ENCODE measurements around the gene MATCAP1. TPM values are rescaled to one million over a fixed set of nuclear protein-coding genes. Genes with fewer than 3 reads are reported as not detected.

MATCAP1 gene
- total and polyA plus RNA-seq, 10 of the 15 experiments (the other 5 are each of a cell fraction or from before 2014, with no cell fraction given), result 2.8 to 25.8 (median 8.6) TPM

- TF ChIP-seq BACH1 (IDR thresholded peaks at IDR 0.05; ENCODE audit: borderline replicate concordance) (no peak), DPF2 (IDR thresholded peaks at IDR 0.05) (no peak), FOXK2 (IDR thresholded peaks at IDR 0.05) (no peak)
Measured at GRCh38 chr16:67188798-67189197, 5.0 kb upstream of the MATCAP1 start (continued).

DNA sequence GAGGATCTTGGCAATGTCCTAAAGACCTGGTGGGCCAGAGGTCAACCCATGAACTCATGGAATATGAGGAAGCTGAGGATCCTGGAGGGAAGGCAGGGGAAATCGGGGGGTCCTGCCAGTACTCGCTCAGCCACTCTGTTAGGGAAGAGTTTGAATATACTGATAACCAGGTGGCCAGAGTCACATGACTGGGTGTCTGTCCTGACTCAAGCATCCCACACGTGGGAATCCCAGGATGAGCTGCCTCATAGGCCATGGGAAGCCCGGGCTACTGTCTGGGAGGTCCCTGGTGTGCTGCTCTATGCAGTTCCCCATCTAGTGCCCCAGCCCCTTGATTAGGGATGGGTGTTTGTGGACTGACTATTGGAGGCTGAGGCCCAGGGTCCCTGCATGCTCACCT is 4.6 kb upstream of the MATCAP1 start:
- Histone ChIP-seq H3K4me1 (ENCODE audit: control insufficient read depth, insufficient read depth, low read length) (peaks cover 8% of the 10 kb centered on the region), H3K36me3 (ENCODE audit: control insufficient read depth in 2 of 2, insufficient read depth in 2 of 2, low read length in 1 of 2) (no peaks in the 10 kb centered on the region), H2AFZ (ENCODE audit: control insufficient read depth, low read depth, low read length) (no peak overlapping the region), H3K9ac (ENCODE audit: control insufficient read depth, insufficient read depth, low read length) (no peak overlapping the region), H3K4me3 (no peak overlapping the region), H4K20me1 (ENCODE audit: control insufficient read depth, insufficient read depth) (no peaks in the 10 kb centered on the region), H3K79me2 (ENCODE audit: control insufficient read depth, insufficient read depth, low read length) (peaks cover 13% of the 10 kb centered on the region), H3K4me2 (ENCODE audit: control insufficient read depth, insufficient read depth) (no peak overlapping the region), H3K27ac (ENCODE audit: control insufficient read depth, insufficient read depth) (no peak overlapping the region), H3K27me3 (replicated peaks in 1 of 2; ENCODE audit: control insufficient read depth in 2 of 2, insufficient read depth in 2 of 2, low read length in 1 of 2) (peaks cover 0 to 3% of the 10 kb centered on the region in 2 experiments; a peak in 2 of 4 replicates), H3K9me3 (replicated peaks; ENCODE audit: control insufficient read depth, insufficient read depth, low read length) (no peaks in the 10 kb centered on the region)
- intact Hi-C loops (cut with micrococcal nuclease; ENCODE audit: unreplicated experiment), result no loop called here
- FAIRE-seq (no peak), ATAC-seq (no peak), DNase-seq (ENCODE audit: low read depth, low spot score) (no peak)
- WGBS (ENCODE audit: insufficient coverage, insufficient replicate concordance, low lambda C conversion rate, missing lambda C conversion rate), result 42% methylated on average over 4 of the region's 4 CpGs
- in situ Hi-C loops (cut with MboI), result no loop called here
- ChIA-PET SMC1A (ENCODE audit: uncharacterized antibody, unreplicated experiment) (interaction anchor here (0.5 kb wide), 1 partner anchor 234 kb away, joined by 3 read pairs; no protein-coding TSS in a partner anchor), RAD21 (ENCODE audit: unreplicated experiment) (no interaction called here), CTCF (interaction anchor here (0.6 kb wide), 1 partner anchor 302 kb away, joined by 3 read pairs; no protein-coding TSS in a partner anchor), POLR2A (no interaction called here)
- TF ChIP-seq NR2F1 (conservative IDR thresholded peaks at IDR 0.05) (no peak), BRCA1 (IDR thresholded peaks at IDR 0.05; ENCODE audit: low read depth, low read length) (no peak), ATF7 (IDR thresholded peaks at IDR 0.05; ENCODE audit: low read depth) (no peak), TARDBP (IDR thresholded peaks at IDR 0.05; ENCODE audit: borderline replicate concordance) (no peak), IRF4 (IDR thresholded peaks at IDR 0.05; ENCODE audit: low read depth, low read length) (no peak), CEBPB (IDR thresholded peaks at IDR 0.05; ENCODE audit: borderline replicate concordance in 1 of 2, low read depth in 2 of 2, low read length in 2 of 2) (no peak), CHD4 (IDR thresholded peaks at IDR 0.05) (no peak), ZBTB40 (IDR thresholded peaks at IDR 0.05; ENCODE audit: borderline replicate concordance) (no peak), KAT2A (conservative IDR thresholded peaks at IDR 0.05; ENCODE audit: control insufficient read depth, low read depth, low read length) (no peak), BHLHE40 (IDR thresholded peaks at IDR 0.05; ENCODE audit: borderline replicate concordance in 1 of 2, low read depth in 2 of 2, low read length in 1 of 2) (no peak), RUNX3 (IDR thresholded peaks at IDR 0.05; ENCODE audit: low read length) (no peak), IKZF2 (IDR thresholded peaks at IDR 0.05) (no peak)
- no TSS peak for BruUV-seq (replicated peaks)
